IPS-NIHi11 (cell line): ENCODE measurements around the gene HSPA1A.
"Not testable (repeated sequence)": the region's sequence is repeated elsewhere in the genome, so short reads cannot be mapped to it uniquely, and the experiment has no call there.

Source experiments
- DNase-seq: peaks from one replicate; pipeline ENCODE4 v3.0.0; 2012; ENCODE audit warnings: mixed read lengths, low spot score

Gene HSPA1A

DNA sequence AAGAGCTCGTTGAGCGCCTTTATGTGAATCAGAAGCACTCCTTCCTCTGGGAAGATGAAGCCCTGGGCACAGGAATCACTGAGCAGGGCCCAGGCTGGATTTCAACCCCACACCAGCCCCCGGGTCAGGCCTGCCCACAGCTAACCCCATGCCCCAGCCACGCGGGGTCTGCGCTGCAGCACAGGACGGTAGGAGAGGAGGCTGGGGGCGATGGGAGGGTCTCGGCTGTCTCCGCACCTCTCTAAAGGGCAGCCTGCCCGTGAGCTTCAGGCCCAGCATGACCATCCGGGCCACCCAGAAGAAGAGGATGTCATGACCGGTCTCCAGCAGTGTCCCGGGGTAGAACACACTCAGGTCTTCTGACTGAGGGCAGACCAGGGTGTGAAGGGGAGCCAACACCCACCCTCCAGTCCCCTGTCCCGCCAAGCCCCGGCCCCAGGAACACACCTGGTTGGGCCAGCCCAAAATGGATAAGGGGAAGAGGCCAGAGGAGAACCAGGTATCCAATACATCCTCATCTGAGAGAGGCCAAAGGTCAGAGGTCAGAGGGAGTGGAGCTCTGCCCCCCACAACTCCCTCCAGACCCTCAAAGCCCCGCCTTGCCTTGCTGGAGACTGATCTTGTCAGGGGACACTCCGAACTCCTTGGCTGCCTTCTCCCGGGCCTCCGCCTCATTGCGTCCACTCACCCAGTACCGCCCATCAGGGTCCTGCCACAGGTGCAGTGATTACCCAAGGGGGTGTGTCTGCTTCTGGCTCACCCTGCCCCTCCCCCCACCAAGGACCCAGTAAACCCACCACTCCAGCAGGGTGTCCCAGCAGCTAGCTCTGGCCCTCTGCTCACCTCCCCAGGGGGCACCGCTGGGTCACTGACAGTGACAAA, 33.9 kb upstream of the HSPA1A start:
- DNase-seq, result no peak

DNA sequence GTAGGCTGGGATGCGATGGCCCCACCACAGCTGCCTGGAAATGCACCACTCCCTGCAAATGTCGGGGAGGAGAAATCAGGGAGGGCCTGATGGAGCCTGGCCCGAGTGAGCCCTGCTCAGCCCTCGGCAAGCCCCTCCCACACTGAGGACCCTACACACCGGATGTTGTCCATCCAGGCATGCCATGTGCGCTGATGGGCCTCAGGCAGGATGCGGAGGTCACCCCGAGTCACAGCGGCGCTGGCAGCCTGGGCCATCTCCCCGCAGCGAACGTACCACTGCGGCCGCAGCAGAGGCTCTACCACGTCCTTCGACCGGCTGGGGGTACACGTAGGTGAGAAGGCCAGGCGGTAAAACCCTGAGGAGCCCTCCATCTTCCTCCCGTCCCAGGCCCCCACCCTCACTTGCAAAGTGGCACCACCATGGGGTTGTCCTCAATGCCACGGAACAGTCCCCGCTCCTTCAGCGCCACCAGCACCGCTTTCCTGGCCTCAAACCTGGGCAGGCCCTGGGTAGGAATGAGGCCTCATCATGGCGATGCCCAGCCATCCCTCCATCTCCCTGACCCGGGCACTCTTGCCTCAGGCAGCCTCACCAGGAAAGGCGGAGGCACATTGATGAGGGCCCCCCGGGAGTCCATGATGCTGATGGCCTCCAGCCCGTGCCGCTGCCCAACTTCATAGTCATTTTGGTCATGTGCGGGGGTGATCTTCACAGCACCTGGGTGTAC, 33.1 kb upstream of the HSPA1A start:
- DNase-seq, result no peak

DNA sequence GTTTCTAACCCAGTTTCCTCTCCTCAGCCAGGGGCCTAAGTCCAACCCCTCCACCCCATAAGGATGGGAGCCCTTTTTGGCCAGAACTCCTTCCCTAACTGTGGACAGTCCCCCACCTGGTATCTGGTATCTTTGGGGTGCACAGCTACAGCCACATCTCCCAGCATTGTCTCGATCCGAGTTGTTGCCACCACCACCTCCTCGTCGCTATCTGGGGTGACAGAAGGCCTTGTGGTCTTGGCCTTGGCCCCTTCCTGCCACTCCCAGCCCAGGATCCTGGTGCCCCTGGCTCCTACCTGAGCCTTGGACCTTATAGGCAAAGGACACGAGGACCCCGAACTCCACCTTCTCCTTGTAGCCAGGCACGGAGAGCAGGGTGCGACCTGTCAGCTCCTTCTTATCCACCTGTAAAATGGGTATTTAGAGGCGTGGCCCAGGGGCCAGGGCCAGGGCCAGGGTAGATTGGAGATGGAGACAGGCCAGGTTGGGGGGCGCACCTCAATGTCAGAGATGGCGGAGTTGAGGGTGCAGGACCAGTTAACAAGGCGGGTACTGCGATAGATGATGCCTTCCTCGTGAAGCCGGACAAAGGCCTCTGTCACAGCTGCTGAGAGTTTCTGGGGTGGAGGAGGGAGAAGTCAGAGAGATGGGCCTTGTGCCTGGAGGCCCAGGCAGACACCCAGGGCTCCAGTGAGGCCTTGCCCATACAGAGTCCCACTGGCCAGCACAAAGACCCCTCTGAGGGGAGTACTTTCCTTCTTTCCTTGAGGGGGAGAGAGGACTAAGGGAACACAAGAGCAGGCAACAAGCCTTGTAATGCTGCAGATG, 31.0 kb upstream of the HSPA1A start:
- peak; percentile 2 for DNase-seq

DNA sequence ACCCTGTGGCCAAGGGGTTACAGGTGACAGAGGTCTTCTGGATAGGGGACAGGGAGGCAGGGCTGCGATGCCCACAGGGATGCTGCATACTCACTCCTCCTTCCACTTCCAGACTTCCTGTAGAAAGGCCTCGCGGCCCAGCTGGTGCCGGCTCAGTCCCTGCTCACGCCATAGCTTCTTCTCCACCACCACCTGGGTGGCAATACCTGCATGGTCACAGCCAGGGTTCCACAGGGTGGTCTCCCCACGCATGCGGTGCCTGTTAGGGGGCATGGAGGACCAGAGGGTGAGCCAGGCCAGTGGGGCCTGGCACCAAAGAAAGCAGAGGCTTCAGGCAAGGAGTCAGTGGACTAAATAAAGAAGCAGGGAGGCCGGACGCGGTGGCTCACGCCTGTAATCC, 29.9 kb upstream of the HSPA1A start:
- DNase-seq, result peak; percentile 2

DNA sequence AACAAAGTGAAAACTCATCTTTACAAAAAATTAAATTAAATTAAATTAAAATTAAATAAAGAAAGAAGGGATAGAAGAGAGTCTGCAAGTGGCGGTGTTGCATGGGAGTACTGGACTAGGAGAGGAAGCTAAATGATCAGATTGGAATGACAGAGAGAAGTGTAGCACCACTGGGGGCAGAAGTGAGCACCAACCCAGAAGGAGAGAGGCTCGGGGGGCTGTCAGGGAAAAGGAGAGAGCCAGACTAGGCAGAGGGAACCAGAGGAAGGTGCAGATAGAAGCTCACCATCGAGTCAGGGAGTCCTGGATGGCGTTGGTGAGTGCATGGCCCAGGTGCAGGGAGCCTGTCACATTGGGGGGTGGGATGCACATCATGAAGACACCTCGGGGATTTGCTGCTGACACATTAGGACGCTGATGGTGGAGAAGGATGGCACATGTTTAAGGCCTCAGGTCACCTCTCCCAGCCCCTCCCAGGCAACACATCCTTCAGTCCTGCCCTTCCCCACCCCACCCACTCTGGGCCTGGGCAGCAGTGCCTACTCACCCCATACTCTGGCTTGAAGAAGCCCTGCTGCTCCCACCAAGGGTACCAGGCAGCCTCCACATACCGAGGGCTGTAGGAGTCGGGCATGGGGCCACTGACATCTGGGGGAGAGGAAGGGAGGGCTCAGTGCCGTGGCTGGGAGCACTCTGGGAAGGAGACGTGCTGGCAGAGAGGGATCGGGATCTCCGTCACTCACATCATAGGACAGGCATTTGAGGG, 23.8 kb upstream of the HSPA1A start:
- peak; percentile 87 for DNase-seq

DNA sequence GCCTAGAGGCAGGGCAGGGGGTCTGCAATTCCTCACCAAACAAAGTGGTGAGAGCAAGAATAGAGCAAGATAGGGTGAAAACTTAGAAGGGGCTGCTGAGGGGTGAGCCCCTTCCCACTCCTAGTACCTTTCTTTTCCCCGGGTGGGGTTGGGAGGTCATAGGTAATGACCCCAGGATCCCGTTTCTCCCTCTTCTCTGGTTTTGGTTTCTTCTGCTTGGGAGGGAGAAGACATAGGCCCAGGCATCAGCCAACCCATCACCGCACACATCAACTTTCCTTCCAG, 23.3 kb upstream of the HSPA1A start:
- DNase-seq, result no peak

DNA sequence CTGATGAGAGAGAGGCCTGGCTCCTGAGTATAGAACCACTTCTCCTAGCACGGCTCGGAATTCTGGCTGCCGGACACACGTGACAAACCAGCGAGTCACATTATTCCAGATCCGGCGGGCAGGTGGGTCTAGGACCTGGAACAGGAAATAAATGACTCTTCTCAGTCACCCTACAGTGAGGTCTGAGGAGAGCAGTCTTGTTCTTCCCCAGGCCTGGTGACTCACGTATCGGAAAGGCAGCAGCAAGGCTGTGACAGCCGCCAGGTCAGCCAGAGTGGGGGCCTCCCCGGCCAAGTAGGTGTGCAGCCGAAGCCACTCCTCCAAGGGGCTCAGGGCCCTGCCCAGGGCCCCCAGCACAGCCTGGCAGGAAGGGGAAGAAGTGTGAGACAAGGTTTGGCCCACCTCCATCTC, 22.6 kb upstream of the HSPA1A start:
- DNase-seq, result peak; percentile 5

DNA sequence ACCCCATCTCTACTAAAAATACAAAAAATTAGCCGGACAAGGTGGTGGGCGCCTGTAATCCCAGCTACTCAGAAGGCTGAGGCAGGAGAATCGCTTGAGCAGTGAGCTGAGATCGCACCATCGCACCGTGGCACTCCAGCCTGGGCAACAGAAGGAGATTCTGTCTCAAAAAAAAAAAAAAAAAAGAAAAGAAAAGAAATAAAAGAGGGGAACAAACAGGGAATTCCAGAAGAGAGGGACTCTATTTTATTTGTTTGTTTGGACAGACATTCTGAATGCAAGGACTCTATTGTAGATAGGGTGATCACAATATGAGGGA, 21.5 kb upstream of the HSPA1A start:
- not testable (repeated sequence) for DNase-seq

DNA sequence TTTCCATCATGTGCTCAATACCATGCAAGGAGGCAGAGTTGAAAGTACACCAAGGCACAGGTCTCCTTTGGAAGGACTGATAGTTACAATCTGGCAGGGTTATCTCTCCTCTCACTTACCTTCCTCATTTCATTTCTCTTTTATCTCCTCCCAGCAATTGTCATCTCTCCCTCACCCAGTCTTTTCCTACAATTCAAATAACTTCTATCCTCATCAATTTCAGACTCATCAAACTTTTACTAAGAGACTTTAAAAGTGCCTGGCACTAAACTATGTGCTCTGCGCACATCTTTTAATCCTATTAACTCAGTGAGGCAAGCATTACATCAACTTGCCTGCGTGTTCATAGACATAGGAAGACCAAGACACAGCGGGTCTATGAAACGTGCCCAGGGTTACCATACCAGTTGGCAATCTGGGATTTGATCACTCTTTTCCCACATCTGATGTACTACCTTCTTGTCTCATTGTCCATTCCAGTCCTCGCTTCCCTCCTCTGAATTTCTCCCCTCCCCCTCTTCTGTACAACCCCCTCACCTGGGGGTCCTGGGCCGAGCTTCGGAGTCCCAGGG, 21.0 kb upstream of the HSPA1A start:
- peak; percentile 33 for DNase-seq

DNA sequence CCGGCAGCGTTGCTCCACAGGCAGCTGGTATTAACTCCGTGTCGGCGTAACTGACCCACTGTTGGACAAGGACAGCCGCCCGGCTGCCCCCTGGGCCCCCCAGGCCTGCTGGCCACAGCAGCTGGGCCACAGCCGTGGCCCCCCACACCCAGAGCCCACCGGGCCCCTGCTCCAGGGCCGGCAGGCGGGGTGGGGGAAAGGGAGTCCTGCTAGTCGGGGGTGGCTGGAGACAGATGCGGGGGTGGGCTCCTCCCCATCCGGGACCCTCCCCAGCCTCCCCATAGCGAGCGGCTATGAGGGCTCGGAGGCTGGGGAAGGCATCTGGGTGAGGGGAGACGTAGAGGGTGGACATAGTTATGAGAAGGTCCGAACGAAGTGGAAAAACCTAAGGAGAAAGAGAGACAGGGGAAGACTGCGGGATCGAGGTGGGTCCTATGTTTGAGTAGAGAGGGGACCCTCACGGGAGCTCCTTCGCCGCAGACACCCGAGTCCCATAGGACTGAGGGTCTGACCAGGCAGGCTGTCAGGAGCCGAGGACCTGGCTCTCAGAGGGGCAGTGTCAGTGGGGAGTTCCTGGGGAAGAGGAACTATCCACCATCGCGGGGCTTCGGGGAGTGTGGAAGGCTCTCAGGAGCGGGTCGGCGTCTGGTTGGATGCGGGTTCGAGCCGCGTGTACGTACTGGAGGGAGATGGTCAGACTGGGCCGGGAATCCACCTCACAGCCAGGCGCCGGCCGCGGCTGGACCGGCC, 20.3 kb upstream of the HSPA1A start:
- DNase-seq, result peak; percentile 49

DNA sequence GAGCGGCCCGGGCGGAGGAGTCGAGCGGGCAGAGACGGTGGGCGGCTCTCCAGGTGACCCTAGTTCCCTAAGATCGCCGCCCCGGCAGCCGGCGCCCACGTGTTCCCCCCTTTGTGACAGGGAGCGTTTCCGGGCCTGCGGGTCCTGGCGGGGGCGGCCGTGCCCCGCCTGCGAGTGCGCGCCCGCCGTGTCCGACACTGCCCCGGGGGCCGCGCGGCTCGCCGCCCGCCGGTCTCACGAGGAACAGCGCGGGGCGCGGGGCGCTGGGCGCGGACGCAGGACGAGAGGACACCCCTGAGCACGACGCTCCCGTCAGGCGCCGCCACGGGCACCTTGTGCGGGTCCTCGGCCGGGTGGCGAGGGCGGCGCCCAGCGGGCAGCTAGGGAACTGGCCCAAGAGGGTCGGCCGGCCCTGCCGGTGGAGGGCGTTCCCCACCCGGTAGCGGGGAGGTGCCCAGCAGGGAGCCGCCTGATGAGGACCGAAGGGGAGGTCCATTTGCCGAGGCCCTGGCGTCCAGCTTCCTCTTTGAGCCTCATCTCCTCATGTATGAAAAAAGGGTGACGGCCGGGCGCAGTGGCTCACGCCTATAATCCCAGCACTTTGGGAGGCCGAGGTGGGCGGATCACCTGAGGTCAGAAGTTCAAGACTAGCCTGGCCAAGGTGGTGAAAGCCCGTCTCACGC, 19.6 kb upstream of the HSPA1A start, which contains the start of gene VARS1:
Gene VARS1, minus strand, starts transcription at position 137 of the 683 bp plus-strand sequence. CDS start 535 bp downstream, outside the sequence.
- peak; percentile 99 for DNase-seq

DNA sequence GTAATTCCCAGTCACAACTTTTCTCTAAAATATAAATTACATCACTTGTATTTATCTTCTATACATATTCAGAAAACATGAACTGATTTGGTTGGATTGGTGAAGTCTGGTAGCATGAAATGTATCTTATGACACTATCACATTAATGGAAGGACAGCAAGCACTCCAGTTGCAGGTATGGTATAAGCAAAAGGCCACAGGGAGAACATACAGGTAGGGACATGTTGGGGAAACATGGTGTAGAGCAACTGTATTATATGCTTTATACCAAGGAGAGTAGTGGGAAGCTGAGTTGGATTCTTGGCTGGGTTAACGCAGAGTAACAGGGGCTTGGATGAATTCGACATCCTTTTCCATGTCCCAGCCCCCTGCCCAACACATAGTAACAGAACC, 18.4 kb upstream of the HSPA1A start:
- DNase-seq, result no peak

DNA sequence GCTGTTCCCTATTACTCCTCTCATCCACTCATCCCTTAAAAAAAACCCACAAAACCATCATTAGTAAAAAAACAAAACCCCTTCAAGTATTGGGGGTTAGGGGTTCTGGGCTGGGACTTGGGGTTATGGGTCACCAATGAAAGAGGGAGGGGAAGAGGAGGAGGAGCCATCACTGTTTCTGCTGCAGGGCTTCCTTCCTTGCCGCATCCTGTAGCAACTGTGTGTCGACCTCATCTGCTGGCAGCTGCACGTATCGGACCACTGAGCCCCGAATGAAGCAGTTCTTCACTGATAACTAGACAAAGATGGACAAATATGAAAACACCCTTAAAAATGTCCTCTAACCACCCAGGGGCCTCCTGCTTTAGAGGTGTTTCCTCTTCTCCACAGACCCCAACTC, 17.8 kb upstream of the HSPA1A start:
- DNase-seq, result no peak

DNA sequence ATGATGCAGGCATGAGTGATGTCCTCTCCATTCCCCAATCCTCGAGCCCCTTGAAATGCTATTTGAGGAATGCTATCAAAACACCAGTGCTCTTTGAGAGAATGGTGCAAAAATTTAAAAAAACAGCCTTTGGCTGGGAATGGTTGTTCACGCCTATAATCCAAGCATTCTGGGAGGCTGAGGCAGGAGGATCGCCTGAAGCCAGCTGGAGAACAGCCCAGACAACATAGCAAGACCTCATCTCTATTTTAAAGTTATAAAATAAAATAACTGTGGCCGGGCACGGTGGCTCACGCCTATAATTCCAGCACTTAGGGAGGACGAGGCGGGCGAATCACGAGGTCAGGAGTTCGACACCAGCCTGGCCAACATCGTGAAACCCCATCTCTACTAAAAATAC, 15.6 kb upstream of the HSPA1A start:
- DNase-seq, result no peak

DNA sequence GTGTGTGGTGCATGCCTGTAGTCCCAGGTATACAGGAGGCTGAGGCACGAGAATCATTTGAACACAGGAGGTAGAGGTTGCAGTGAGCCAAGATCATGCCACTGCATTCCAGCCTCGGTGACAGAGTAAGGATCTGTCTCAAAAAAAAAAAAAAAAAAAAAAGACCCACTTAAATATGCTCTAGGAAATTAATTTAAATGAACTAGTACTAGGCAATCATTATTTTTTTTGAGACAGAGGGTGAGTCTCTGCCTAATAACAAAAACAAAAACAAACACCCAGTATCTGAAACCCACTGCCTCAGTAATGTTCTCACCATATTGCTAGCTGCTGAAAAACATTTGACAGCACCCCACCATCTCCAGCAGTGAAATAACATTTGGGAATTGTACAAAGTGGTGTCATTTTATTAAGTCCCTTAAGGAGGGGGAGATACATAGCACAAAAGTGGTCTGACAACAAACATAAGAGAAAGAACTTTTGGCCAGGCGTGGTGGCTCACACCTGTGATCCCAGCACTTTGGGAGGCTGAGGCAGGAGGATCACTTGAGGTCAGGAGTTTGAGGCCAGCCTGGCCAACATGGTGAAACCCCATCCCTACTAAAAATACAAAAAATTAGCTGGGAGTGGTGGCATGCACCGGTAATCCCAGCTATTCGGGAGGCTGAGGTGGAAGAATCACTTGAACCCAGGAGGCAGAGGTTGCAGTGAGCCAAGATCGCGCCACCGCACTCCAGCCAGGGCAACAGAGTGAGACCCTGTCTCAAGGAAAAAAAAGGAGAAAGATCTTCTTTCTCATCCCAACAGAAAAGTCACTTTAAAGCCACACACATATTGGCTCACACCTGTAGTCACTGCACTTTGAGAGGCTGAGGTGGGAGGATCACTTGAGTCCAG, 14.1 kb upstream of the HSPA1A start:
- not testable (repeated sequence) for DNase-seq

DNA sequence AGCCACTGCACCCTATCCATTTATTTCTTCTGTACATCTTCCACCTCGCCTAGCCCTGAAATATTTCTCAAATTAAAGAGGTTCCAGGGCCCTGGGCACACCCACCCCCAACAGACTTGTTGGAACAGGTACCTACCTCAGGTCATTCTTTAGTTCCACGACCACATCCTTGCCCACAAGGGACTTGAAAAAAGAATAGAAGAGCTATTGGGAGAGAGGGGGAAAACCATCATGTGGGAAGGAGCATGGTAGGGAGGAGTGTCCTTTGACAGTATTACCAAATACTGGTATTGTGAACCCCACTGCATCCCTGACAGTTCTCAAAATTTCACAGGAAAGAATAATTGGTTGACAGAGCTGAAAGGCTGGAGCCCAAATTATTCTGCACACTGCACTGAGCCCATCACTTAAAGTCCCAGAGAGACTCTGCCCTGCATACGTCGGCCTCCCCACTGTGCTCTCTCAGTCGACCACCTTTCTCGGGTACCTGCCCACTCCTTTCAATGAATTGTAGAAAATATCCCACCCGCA, 9.3 kb upstream of the HSPA1A start:
- DNase-seq, result no peak

DNA sequence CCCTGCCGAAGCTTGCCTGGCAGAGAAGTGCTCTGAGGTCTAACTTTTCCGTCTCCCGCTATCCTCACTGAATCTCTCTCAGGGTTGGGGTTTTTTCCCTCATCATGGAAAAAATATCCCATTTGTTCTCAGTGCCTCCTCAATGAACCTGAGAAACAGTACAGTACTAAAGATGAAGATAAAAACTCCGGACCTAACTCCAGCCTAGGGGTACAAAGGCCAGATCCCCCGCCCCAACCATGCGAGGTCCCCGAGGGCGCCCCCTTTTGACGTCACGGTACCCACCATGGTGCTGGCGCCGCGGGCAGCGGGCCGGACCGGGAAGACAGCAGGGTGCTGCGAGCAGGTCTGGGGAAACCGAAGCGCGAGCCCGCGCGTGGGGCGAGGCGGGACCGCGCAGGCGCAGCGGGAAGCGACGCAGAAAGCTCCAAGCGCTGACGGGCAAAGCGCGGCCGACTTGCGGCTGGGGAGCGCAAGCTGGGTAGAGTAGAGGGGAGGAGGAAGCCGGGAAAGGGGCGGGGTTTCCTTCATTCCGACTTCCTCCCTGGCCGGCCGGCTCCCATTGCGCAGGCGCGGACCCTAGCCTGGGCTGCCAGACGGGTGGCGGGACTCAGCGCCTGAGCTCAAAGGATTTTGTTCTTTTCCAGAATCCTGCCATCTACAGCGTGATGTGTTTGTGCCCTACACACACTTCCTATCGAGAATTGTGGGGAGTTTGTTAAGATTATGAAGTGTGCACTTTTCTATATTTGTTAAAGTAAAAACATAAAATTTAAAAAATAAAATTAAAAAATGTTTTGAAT, 8.7 kb upstream of the HSPA1A start, which contains the start of gene LSM2:
Gene LSM2, minus strand, starts transcription at position 497 of the 803 bp plus-strand sequence. Its CDS starts 209 bp downstream, at position 288.
- peak; percentile 99 for DNase-seq

DNA sequence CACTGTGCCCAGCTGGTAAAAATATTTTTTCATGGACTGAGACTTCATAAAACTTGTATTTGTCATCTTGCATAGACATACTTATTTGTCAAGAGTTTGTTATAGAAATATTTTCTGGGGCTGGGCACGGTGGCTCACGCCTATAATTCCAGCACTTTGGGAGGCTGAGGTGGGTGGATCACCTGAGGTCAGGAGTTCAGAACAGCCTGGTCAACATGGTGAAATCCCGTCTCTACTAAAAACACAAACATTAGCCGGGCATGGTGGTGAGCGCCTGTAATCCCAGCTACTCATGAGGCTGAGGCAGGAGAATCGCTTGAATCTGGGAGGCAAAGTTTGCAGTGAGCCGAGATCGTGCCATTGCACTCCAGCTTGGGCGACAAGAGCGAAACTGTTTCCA, 6.7 kb upstream of the HSPA1A start:
- DNase-seq, result not testable (repeated sequence)
